Measurements from ENCODE around the gene VARS1. TPM values are rescaled to one million over a fixed set of nuclear protein-coding genes. Genes with fewer than 3 reads are reported as not detected.

Gene VARS1
- total RNA-seq, 2 experiments from 2014 or later = 43.9 to 44.2 TPM

DNA sequence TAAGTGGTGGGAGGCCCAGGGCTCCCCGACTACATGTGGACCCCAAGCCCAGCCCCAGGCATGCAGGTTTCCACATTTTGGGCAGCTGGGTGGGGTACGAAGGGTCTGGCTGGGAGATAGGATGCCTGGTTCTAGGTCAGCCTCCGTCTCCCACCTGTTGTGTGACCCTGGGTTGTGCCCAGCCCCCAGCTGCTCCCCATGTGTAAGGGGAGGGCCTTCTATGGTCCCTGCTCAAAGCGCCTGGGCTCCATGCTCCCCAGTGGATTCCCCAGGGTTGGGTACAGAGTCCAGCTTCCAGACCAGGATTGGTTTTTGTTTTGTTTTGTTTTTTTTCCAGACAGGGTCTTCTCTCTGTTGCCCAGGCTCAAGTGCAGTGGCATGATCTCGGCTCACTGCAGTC lies 17.4 kb downstream of the VARS1 start:
- H3K4me3 Mint-ChIP-seq = no peak overlapping the region
- H3K9me3 Mint-ChIP-seq = no peaks in the 10 kb centered on the region
- DNase-seq (no peak), ATAC-seq (ENCODE audit: poor library complexity) (no peak)
- peaks cover 20% of the 10 kb centered on the region for H3K4me1 Mint-ChIP-seq (ENCODE audit: low read depth)
- H3K36me3 Mint-ChIP-seq (ENCODE audit: low read depth) = peaks cover 35% of the 10 kb centered on the region
- no peak overlapping the region for H3K27ac Mint-ChIP-seq
- ChIA-PET POLR2A (interaction anchor here (1.4 kb wide), 2 partner anchors 12 to 38 kb away, joined by 3 to 4 read pairs; partner anchors contain the start of gene MSH5), CTCF (interaction anchor here (1.6 to 2.1 kb wide), 2 partner anchors 8 to 13 kb away, joined by 3 to 5 read pairs; no protein-coding TSS in a partner anchor)
- H3K4me3 ChIP-seq (ENCODE audit: low read length) = no peak overlapping the region
- H3K4me1 ChIP-seq (ENCODE audit: insufficient read depth, low read length) = peaks cover 44% of the 10 kb centered on the region
- H3K36me3 ChIP-seq (ENCODE audit: insufficient read depth, low read length) = peaks cover 45% of the 10 kb centered on the region
- no peak overlapping the region for H3K27ac ChIP-seq (ENCODE audit: low read depth in 1 of 2, low read length in 2 of 2)
- H3K27me3 Mint-ChIP-seq = no peaks in the 10 kb centered on the region
- intact Hi-C loops (cut with DNase I, micrococcal nuclease) = no loop called here
- H3K9me3 ChIP-seq (ENCODE audit: control insufficient read depth in 1 of 2, insufficient read depth in 1 of 2, low read length in 2 of 2) = no peaks in the 10 kb centered on the region
- H3K27me3 ChIP-seq (ENCODE audit: control insufficient read depth in 1 of 2, insufficient read depth in 2 of 2, low read length in 2 of 2) = no peaks in the 10 kb centered on the region
- TF ChIP-seq, protein P1, sequence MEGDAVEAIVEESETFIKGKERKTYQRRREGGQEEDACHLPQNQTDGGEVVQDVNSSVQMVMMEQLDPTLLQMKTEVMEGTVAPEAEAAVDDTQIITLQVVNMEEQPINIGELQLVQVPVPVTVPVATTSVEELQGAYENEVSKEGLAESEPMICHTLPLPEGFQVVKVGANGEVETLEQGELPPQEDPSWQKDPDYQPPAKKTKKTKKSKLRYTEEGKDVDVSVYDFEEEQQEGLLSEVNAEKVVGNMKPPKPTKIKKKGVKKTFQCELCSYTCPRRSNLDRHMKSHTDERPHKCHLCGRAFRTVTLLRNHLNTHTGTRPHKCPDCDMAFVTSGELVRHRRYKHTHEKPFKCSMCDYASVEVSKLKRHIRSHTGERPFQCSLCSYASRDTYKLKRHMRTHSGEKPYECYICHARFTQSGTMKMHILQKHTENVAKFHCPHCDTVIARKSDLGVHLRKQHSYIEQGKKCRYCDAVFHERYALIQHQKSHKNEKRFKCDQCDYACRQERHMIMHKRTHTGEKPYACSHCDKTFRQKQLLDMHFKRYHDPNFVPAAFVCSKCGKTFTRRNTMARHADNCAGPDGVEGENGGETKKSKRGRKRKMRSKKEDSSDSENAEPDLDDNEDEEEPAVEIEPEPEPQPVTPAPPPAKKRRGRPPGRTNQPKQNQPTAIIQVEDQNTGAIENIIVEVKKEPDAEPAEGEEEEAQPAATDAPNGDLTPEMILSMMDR (IDR thresholded peaks at IDR 0.05) = no peak

DNA sequence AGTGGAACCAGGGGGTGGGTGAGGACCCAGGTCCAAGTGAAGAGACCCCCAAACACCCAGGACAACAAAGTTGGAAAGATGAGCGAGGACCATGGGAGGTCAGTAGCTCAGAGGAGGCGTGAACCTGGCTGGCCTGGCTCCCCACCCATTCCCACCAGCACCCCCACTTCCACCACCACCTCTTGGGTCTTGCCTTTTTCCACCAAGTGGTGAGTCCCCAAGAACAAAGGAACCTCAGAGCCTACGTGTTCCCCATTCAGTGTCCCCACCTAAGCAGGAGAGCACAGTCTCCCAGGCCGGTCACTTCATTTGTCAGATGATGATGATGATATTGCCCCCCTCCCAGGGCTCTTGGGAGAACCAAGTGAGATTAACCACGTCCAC lies 17.9 kb downstream of the VARS1 start:
- Histone ChIP-seq H3K4me1 (ENCODE audit: insufficient read depth, low read length) (peaks cover 49% of the 10 kb centered on the region), H3K36me3 (ENCODE audit: insufficient read depth, low read length) (peaks cover 40% of the 10 kb centered on the region), H3K4me3 (ENCODE audit: low read length) (no peak overlapping the region), H3K27ac (ENCODE audit: low read depth in 1 of 2, low read length in 2 of 2) (no peak overlapping the region), H3K27me3 (ENCODE audit: control insufficient read depth in 1 of 2, insufficient read depth in 2 of 2, low read length in 2 of 2) (no peaks in the 10 kb centered on the region), H3K9me3 (ENCODE audit: control insufficient read depth in 1 of 2, insufficient read depth in 1 of 2, low read length in 2 of 2) (no peaks in the 10 kb centered on the region)
- intact Hi-C loops (cut with DNase I, micrococcal nuclease) = no loop called here
- H3K4me3 Mint-ChIP-seq = no peak overlapping the region
- no peak overlapping the region for H3K27ac Mint-ChIP-seq
- CTCF ChIA-PET = interaction anchor here (1.6 to 2.5 kb wide), 3 partner anchors 8 to 19 kb away, joined by 3 to 6 read pairs (median 5); no protein-coding TSS in a partner anchor
- ATAC-seq (ENCODE audit: poor library complexity) (no peak), DNase-seq (no peak)
- TF ChIP-seq, protein P1 (IDR thresholded peaks at IDR 0.05) = no peak
- peaks cover 30% of the 10 kb centered on the region for H3K36me3 Mint-ChIP-seq (ENCODE audit: low read depth)
- no peaks in the 10 kb centered on the region for H3K9me3 Mint-ChIP-seq
- H3K27me3 Mint-ChIP-seq = no peaks in the 10 kb centered on the region
- H3K4me1 Mint-ChIP-seq (ENCODE audit: low read depth) = peaks cover 24% of the 10 kb centered on the region
- POLR2A ChIA-PET = interaction anchor here (0.6 to 1.4 kb wide), 3 partner anchors 12 to 40 kb away, joined by 3 to 4 read pairs (median 4); partner anchors contain the start of gene MSH5

DNA sequence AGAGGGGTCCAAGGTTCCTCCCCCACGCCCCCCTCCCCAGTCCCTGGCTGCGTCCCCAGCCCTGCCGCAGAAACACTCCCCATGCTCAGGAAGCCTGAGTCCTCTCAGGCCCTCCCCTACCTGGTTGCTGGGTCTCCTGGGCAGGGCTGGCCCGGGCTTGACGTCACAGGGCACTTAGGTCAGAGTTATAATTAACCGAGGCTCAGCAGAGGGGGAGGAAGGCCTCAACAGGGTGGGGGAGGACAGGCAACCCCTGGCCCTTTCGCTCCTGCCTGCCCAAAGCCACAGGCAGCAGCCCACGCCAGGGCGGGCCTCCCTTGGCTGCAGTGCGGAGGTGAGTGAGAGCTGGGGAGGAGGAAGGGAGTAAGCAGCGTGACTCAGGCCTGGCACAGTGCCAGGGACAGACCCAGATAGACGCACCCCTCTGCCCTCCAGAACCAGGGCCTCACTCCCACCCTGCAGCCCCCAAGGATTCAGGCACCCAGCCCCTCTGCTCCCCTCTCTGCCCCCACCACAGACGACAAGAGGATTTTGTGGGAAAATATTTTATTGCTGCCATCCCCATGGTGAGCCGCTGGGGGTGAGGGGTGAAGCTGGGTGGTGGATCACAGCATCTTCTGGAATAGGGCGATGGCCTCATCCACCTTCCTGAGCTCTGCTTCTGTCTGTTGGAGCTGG lies 18.4 kb downstream of the VARS1 start, which contains the start of gene VWA7:
TSS of gene VWA7 (minus strand) at position 340 of the 678 bp plus-strand sequence. CDS start 549 bp downstream, outside the sequence.
- H3K4me1 Mint-ChIP-seq (ENCODE audit: low read depth) = peaks cover 29% of the 10 kb centered on the region
- peaks cover 25% of the 10 kb centered on the region for H3K36me3 Mint-ChIP-seq (ENCODE audit: low read depth)
- H3K9me3 Mint-ChIP-seq = no peaks in the 10 kb centered on the region
- no peaks in the 10 kb centered on the region for H3K9me3 ChIP-seq (ENCODE audit: control insufficient read depth in 1 of 2, insufficient read depth in 1 of 2, low read length in 2 of 2)
- DNase-seq = peak; percentile 33 to 83 (median 55)
- intact Hi-C loops (cut with DNase I, micrococcal nuclease) = no loop called here
- no peak within 1 kb of the TSS for H3K27ac ChIP-seq (ENCODE audit: low read depth in 1 of 2, low read length in 2 of 2)
- peak; percentile 81 for ATAC-seq (ENCODE audit: poor library complexity)
- peaks cover 54% of the 10 kb centered on the region for H3K4me1 ChIP-seq (ENCODE audit: insufficient read depth, low read length)
- ChIA-PET CTCF (interaction anchor here (0.6 to 2.5 kb wide), 4 partner anchors 7 to 19 kb away, joined by 3 to 6 read pairs (median 4); no protein-coding TSS in a partner anchor), POLR2A (interaction anchor here (0.6 to 1.4 kb wide), 3 partner anchors 11 to 40 kb away, joined by 3 to 4 read pairs (median 4); partner anchors contain the start of gene MSH5)
- no peaks in the 10 kb centered on the region for H3K27me3 ChIP-seq (ENCODE audit: control insufficient read depth in 1 of 2, insufficient read depth in 2 of 2, low read length in 2 of 2)
- no peak within 1 kb of the TSS for H3K4me3 Mint-ChIP-seq
- H3K27ac Mint-ChIP-seq = no peak within 1 kb of the TSS
- H3K36me3 ChIP-seq (ENCODE audit: insufficient read depth, low read length) = peaks cover 35% of the 10 kb centered on the region
- TF ChIP-seq, protein P1 (IDR thresholded peaks at IDR 0.05) = no peak
- peak within 1 kb of the TSS; percentile 31 for H3K4me3 ChIP-seq (ENCODE audit: low read length)
- H3K27me3 Mint-ChIP-seq = no peaks in the 10 kb centered on the region
